ENCODE results near the gene TULP4.

TULP4 gene

DNA sequence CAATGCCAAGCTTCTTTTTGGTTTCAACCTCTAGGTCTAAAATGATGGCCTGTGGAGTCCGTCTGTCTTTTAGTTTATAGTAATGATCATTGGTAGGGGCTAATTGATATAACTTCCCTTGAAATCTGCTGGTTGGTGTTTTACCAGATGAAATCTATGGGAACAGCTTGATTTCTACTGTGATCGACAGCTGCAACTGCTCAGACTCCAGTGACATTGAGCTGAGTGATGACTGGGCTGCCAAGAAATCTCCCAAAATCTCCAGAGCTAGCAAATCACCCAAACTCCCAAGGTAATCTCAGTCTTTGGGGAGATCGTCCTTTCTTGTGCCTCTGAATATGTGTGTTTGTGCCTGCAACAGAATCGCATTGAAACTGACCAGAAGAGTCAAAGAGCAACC lies 177.2 kb downstream of the TULP4 start:
- H3K14ac ChIP-seq (ENCODE audit: low read length) = no peak overlapping the region
- WGBS (ENCODE audit: extremely low coverage, insufficient coverage, insufficient read length) = no CpG with 5 or more reads among the region's 4 CpGs

DNA sequence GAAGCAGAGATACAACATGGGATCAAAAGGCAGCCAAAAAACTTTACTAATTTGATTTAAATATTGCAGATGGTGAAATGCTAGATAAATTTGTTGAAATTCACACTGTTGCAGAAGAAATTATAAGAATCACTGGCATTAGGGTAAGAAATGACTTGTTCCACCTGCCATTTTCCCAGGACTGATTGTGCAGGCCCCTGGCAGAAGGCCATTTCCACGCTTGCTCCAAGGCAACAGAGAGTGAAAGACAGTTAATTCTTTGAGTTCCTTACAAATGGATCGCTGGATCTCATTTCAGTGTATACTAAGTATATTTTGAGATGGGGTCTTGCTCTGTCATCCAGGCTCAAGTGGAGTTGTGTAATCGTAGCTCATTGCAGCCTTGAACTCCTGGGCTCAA lies 180.6 kb downstream of the TULP4 start:
- no peaks in the 10 kb centered on the region for H3K27me3 ChIP-seq (ENCODE audit: insufficient read depth, low read length)
- no CpG with 5 or more reads among the region's 3 CpGs for WGBS (ENCODE audit: extremely low coverage, insufficient coverage, insufficient read length)
- no peak overlapping the region for H3K9ac ChIP-seq (ENCODE audit: low read length)

More for the DNA sequence above, 177.2 kb downstream of the TULP4 start:
- H2BK120ac ChIP-seq (ENCODE audit: insufficient read depth, low read length, poor library complexity) = no peak overlapping the region
- DNase-seq = no peak
- no peak overlapping the region for H4K91ac ChIP-seq (ENCODE audit: low read depth, low read length)
- no peak overlapping the region for H3K4me3 ChIP-seq (ENCODE audit: low read depth, low read length)
- H3K79me1 ChIP-seq (ENCODE audit: low read length) = peaks cover 1% of the 10 kb centered on the region
- H4K12ac ChIP-seq (ENCODE audit: low read depth, low read length) = no peak overlapping the region
- no peak overlapping the region for H3K4ac ChIP-seq (ENCODE audit: low read depth, low read length)
- no peak overlapping the region for H3K18ac ChIP-seq (ENCODE audit: low read length)
- H2AK5ac ChIP-seq (ENCODE audit: low read length) = no peak overlapping the region
- no peak overlapping the region for H2BK5ac ChIP-seq (ENCODE audit: low read depth, low read length, poor library complexity)
- H2AFZ ChIP-seq (ENCODE audit: insufficient read depth, low read length, poor library complexity) = no peak overlapping the region
- H3K9ac ChIP-seq (ENCODE audit: low read length) = no peak overlapping the region
- no peaks in the 10 kb centered on the region for H3K27me3 ChIP-seq (ENCODE audit: insufficient read depth, low read length)
- H3K4me2 ChIP-seq (ENCODE audit: low read length) = no peak overlapping the region
- H3K9me3 ChIP-seq (ENCODE audit: insufficient read depth, low read depth, low read length) = peaks cover 2% of the 10 kb centered on the region
- peaks cover 0 to 2% of the 10 kb centered on the region in 2 experiments for H3K4me1 ChIP-seq (ENCODE audit: control insufficient read depth in 1 of 2, insufficient read depth in 2 of 2, low read length in 2 of 2)
- H3K79me2 ChIP-seq (ENCODE audit: control insufficient read depth, insufficient read depth, low read length, poor library complexity) = no peaks in the 10 kb centered on the region
- H3K23ac ChIP-seq (ENCODE audit: low read length) = no peak overlapping the region
- H3K27ac ChIP-seq (ENCODE audit: low read depth, low read length) = no peak overlapping the region
- no peak overlapping the region for H4K8ac ChIP-seq (ENCODE audit: low read depth, low read length)
- H3K36me3 ChIP-seq (ENCODE audit: control insufficient read depth in 1 of 2, insufficient read depth in 2 of 2, low read length in 2 of 2) = peaks cover 20 to 29% of the 10 kb centered on the region in 2 experiments
- H2BK12ac ChIP-seq (ENCODE audit: low read length) = no peak overlapping the region

DNA sequence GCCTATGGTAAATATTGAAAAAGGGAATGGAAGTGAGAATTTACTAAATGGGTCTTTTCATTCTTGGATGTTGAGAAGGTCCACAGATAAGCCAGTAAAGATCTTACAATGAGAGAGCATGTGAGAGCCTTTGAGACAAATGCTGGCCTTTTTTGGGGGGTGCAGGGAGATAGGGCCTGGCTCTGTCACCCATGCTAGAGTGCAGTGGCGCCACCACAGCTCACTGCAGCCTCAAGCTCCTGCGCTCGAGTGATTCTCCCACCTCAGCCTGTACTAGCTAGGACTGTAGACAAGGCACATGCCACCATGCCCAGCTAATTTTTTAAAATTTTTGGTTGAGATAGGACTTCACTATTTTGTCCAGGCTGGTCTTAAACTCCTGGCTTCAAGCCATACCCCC lies 184.4 kb downstream of the TULP4 start:
- no peak overlapping the region for H3K4me3 ChIP-seq (ENCODE audit: low read depth, low read length)
- H3K9me3 ChIP-seq (ENCODE audit: insufficient read depth, low read depth, low read length) = peaks cover 4% of the 10 kb centered on the region
- no peak overlapping the region for H3K4ac ChIP-seq (ENCODE audit: low read depth, low read length)
- H4K8ac ChIP-seq (ENCODE audit: low read depth, low read length) = no peak overlapping the region
- H3K27me3 ChIP-seq (ENCODE audit: insufficient read depth, low read length) = no peaks in the 10 kb centered on the region
- H3K18ac ChIP-seq (ENCODE audit: low read length) = no peak overlapping the region
- no peak overlapping the region for H2BK12ac ChIP-seq (ENCODE audit: low read length)
- no peak overlapping the region for H3K4me2 ChIP-seq (ENCODE audit: low read length)
- H3K79me1 ChIP-seq (ENCODE audit: low read length) = no peaks in the 10 kb centered on the region
- no peak overlapping the region for H3K9ac ChIP-seq (ENCODE audit: low read length)
- no peak for DNase-seq
- peaks cover 31 to 44% of the 10 kb centered on the region in 2 experiments for H3K36me3 ChIP-seq (ENCODE audit: control insufficient read depth in 1 of 2, insufficient read depth in 2 of 2, low read length in 2 of 2)
- H3K79me2 ChIP-seq (ENCODE audit: control insufficient read depth, insufficient read depth, low read length, poor library complexity) = no peaks in the 10 kb centered on the region
- H3K27ac ChIP-seq (ENCODE audit: low read depth, low read length) = no peak overlapping the region
- no peak overlapping the region for H4K91ac ChIP-seq (ENCODE audit: low read depth, low read length)
- H2BK5ac ChIP-seq (ENCODE audit: low read depth, low read length, poor library complexity) = no peak overlapping the region
- no peak overlapping the region for H2AK5ac ChIP-seq (ENCODE audit: low read length)
- H2AFZ ChIP-seq (ENCODE audit: insufficient read depth, low read length, poor library complexity) = no peak overlapping the region
- no peak overlapping the region for H2BK120ac ChIP-seq (ENCODE audit: insufficient read depth, low read length, poor library complexity)
- no peaks in the 10 kb centered on the region for H3K4me1 ChIP-seq (ENCODE audit: control insufficient read depth in 1 of 2, insufficient read depth in 2 of 2, low read length in 2 of 2)
- no peak overlapping the region for H3K23ac ChIP-seq (ENCODE audit: low read length)
- no peak overlapping the region for H3K14ac ChIP-seq (ENCODE audit: low read length)
- no CpG with 5 or more reads among the region's 3 CpGs for WGBS (ENCODE audit: extremely low coverage, insufficient coverage, insufficient read length)
- H4K12ac ChIP-seq (ENCODE audit: low read depth, low read length) = no peak overlapping the region

More for the DNA sequence above, 180.6 kb downstream of the TULP4 start:
- H4K91ac ChIP-seq (ENCODE audit: low read depth, low read length) = no peak overlapping the region
- no peak overlapping the region for H3K23ac ChIP-seq (ENCODE audit: low read length)
- H2AFZ ChIP-seq (ENCODE audit: insufficient read depth, low read length, poor library complexity) = no peak overlapping the region
- H4K12ac ChIP-seq (ENCODE audit: low read depth, low read length) = no peak overlapping the region
- no peak overlapping the region for H4K8ac ChIP-seq (ENCODE audit: low read depth, low read length)
- peaks cover 1% of the 10 kb centered on the region for H3K79me1 ChIP-seq (ENCODE audit: low read length)
- no peak overlapping the region for H2BK5ac ChIP-seq (ENCODE audit: low read depth, low read length, poor library complexity)
- H3K4ac ChIP-seq (ENCODE audit: low read depth, low read length) = no peak overlapping the region
- H3K27ac ChIP-seq (ENCODE audit: low read depth, low read length) = no peak overlapping the region
- DNase-seq = no peak
- H2AK5ac ChIP-seq (ENCODE audit: low read length) = no peak overlapping the region
- H3K14ac ChIP-seq (ENCODE audit: low read length) = no peak overlapping the region
- H2BK12ac ChIP-seq (ENCODE audit: low read length) = no peak overlapping the region
- H2BK120ac ChIP-seq (ENCODE audit: insufficient read depth, low read length, poor library complexity) = no peak overlapping the region
- H3K4me2 ChIP-seq (ENCODE audit: low read length) = no peak overlapping the region
- peaks cover 0 to under 1% of the 10 kb centered on the region in 2 experiments for H3K4me1 ChIP-seq (ENCODE audit: control insufficient read depth in 1 of 2, insufficient read depth in 2 of 2, low read length in 2 of 2)
- no peak overlapping the region for H3K18ac ChIP-seq (ENCODE audit: low read length)
- peaks cover 4% of the 10 kb centered on the region for H3K9me3 ChIP-seq (ENCODE audit: insufficient read depth, low read depth, low read length)
- H3K36me3 ChIP-seq (ENCODE audit: control insufficient read depth in 1 of 2, insufficient read depth in 2 of 2, low read length in 2 of 2) = peaks cover 23 to 33% of the 10 kb centered on the region in 2 experiments
- no peak overlapping the region for H3K4me3 ChIP-seq (ENCODE audit: low read depth, low read length)
- no peaks in the 10 kb centered on the region for H3K79me2 ChIP-seq (ENCODE audit: control insufficient read depth, insufficient read depth, low read length, poor library complexity)

DNA sequence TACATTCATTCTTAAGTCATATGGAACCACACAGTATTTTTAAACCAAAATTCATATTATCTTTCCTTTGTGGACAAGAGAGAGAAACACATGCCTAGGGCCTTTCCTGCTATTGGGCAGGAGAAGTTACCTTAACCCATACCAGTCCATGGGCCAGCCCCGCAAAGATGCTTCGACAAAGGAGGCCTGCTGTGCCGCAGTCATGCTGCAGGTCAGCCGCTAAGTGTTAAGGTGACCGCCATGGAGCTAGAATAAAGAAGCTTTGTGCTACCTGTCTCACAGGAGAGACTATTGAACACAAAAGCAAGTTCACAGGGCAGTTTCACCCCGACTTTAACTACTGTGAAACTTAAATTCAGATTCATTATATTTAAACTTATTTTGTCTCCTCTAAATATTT lies 185.4 kb downstream of the TULP4 start:
- Histone ChIP-seq H3K79me2 (ENCODE audit: control insufficient read depth, insufficient read depth, low read length, poor library complexity) (no peaks in the 10 kb centered on the region), H3K79me1 (ENCODE audit: low read length) (no peaks in the 10 kb centered on the region), H4K12ac (ENCODE audit: low read depth, low read length) (no peak overlapping the region), H2AFZ (ENCODE audit: insufficient read depth, low read length, poor library complexity) (no peak overlapping the region), H2AK5ac (ENCODE audit: low read length) (no peak overlapping the region), H2BK12ac (ENCODE audit: low read length) (no peak overlapping the region), H3K18ac (ENCODE audit: low read length) (no peak overlapping the region), H3K4ac (ENCODE audit: low read depth, low read length) (no peak overlapping the region), H3K27ac (ENCODE audit: low read depth, low read length) (no peak overlapping the region), H3K9me3 (ENCODE audit: insufficient read depth, low read depth, low read length) (peaks cover 4% of the 10 kb centered on the region), H3K36me3 (ENCODE audit: control insufficient read depth in 1 of 2, insufficient read depth in 2 of 2, low read length in 2 of 2) (peaks cover 39 to 51% of the 10 kb centered on the region in 2 experiments), H3K27me3 (ENCODE audit: insufficient read depth, low read length) (no peaks in the 10 kb centered on the region), H2BK5ac (ENCODE audit: low read depth, low read length, poor library complexity) (no peak overlapping the region), H4K91ac (ENCODE audit: low read depth, low read length) (no peak overlapping the region), H2BK120ac (ENCODE audit: insufficient read depth, low read length, poor library complexity) (no peak overlapping the region), H3K14ac (ENCODE audit: low read length) (no peak overlapping the region), H3K23ac (ENCODE audit: low read length) (no peak overlapping the region), H3K4me3 (ENCODE audit: low read depth, low read length) (no peak overlapping the region), H4K8ac (ENCODE audit: low read depth, low read length) (no peak overlapping the region), H3K4me2 (ENCODE audit: low read length) (no peak overlapping the region), H3K4me1 (ENCODE audit: control insufficient read depth in 1 of 2, insufficient read depth in 2 of 2, low read length in 2 of 2) (no peaks in the 10 kb centered on the region), H3K9ac (ENCODE audit: low read length) (no peak overlapping the region)
- WGBS (ENCODE audit: extremely low coverage, insufficient coverage, insufficient read length) = no CpG with 5 or more reads among the region's 6 CpGs
- DNase-seq = no peak
